Stimulated activated CD4-positive, alpha-beta T cell treated with anti-CD3 and anti-CD28 coated beads, Interleukin-4, amount 100 ng/mL, for 4 hours (primary cell): ENCODE measurements around the gene SNTG2.

ENCODE experiments used
- DNase-seq, 2 experiments: peaks; one replicate each; pipeline ENCODE4 v3.0.0-alpha.2; 2020

The SNTG2 gene

GRCh38 chr2:954687-955000 is 4.0 kb downstream of the SNTG2 start:
- DNase-seq, result no peak

GRCh38 chr2:955829-956731 is 5.4 kb downstream of the SNTG2 start:
- no peak for DNase-seq

GRCh38 chr2:959457-959856 is 8.8 kb downstream of the SNTG2 start:
- no peak for DNase-seq

- DNase-seq, result no peak
These were observed 9.6 kb downstream of the SNTG2 start for GRCh38 chr2:960061-960736.

DNA sequence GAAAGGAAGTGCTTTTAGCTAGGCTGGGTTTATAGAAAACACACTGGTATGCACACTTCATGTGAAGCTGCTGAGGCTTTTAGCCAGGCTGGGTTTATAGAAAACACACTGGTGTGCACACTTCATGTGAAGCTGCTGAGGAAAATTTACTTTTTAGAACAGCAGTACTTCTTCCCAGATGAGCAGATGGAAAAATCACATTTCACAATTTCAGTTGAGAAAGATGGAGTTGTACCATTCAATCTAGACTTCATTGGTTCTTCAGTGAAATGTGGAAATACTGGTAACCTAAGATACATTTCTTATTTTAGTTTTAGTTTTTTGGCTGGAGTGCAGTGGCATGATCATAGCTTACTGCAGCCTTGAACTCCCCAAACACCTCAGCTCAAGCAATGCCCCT is 11.1 kb downstream of the SNTG2 start:
- DNase-seq, result no peak

DNA sequence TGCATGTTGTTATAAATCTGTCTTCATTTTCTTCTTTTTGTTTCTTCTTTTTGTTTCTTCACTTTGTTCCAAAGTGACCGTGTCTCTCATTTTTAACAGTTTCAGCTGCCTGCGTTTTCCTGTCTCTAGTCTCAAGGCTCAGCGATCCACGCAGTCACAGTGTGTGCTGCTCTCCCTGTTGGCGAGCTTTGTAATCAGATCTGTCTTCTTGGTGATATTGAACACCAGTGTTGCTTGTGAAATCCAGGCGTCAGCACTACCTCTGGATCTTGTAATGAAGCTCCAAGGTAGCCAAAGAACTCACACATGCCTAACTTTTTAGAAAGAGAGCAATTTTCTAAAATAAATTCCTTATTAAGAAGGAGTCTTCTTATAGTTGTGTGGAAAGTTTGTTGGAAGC is 13.2 kb downstream of the SNTG2 start:
- no peak for DNase-seq

DNA sequence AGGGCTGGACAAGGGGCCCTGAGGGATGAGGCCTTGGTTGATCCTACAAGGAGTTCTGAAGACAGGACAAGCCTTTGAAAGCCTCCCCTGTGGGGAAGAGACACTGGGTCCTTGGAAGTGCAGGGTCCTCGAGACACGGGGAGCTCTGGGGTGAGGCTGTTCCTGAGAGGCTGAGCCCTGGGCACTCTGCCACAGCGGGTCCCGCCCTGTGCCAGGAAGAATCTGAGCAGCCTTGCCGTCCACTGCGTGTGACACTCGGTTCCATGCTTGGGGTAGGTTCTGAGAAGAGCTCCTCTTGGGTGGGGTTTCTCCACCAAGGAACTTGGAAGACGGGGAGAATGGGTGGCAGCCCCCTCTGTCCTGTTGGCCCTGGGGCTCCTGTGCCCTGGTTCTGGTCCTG is 13.9 kb downstream of the SNTG2 start:
- DNase-seq, result no peak

DNA sequence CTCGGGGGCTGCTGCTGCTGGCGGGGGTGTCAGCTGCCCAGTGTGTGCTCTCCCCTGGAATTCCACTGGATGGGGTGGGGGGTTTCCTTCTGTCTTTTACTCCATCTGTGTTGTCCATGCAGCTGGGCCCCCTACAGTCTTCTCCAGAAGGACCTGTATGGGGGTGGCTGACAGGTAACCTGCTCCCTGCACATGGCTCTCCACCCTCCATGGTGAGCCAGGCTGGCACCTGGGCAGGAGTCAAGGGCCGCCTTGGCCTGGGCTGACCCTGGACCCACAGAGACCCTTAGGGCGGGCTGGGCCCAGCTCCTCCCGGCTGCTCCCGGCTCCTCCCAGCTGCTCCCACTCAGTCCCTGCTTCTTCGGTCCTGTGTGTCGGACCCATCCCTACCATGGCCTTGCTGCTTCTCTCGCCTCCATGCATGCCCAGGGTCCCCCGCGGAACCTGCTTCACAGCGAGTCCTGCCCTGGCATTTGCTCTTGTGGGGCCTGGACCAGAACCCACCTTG is 15.0 kb downstream of the SNTG2 start:
- DNase-seq, result no peak

DNA sequence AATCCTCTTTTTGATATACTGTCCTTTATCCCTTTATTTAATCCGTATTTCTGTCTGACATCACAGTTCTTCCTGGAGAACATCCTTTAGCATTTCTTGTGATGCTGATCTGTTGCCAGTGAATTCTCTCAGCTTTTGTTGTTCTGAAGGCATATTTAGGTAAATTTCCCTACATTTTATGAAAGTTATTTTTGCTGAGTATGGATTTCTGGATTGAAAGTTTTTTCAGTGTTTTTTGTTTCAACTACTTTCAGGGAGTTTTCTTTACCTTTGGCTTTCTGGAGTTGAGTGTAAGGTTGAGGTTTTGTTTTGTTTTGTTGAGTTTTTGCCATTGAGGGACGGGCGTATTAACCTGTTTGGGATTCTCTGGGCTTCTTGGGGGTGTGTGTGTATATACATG is 22.5 kb downstream of the SNTG2 start:
- DNase-seq, result no peak

- DNase-seq, result no peak
These were observed 23.4 kb downstream of the SNTG2 start for GRCh38 chr2:974054-974453.

- DNase-seq, result no peak
These were observed 23.9 kb downstream of the SNTG2 start for GRCh38 chr2:974502-974901.

DNA sequence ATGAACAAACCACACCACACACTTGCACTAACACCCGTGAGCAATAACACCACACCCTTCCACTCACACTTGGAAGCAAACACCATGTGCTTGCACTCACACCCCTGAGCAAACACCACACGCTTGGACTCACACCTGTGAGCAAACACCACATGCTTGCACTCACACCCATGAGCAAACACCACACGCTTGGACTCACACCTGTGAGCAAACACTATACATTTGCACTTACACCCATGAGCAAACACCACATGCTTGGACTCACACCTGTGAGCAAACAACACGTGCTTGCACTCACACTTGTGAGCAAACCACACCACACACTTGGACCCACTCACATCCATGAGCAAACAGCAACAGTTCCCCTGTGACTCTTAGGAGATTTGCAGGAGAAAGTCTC is 24.4 kb downstream of the SNTG2 start:
- DNase-seq, result no peak

GRCh38 chr2:979069-979928 is 28.6 kb downstream of the SNTG2 start:
- no peak for DNase-seq

- DNase-seq, result no peak
These were observed 29.5 kb downstream of the SNTG2 start for GRCh38 chr2:980176-980575.

- no peak for DNase-seq
These were observed 30.6 kb downstream of the SNTG2 start for GRCh38 chr2:981258-981657.

GRCh38 chr2:981759-982158 is 31.1 kb downstream of the SNTG2 start:
- no peak for DNase-seq

DNA sequence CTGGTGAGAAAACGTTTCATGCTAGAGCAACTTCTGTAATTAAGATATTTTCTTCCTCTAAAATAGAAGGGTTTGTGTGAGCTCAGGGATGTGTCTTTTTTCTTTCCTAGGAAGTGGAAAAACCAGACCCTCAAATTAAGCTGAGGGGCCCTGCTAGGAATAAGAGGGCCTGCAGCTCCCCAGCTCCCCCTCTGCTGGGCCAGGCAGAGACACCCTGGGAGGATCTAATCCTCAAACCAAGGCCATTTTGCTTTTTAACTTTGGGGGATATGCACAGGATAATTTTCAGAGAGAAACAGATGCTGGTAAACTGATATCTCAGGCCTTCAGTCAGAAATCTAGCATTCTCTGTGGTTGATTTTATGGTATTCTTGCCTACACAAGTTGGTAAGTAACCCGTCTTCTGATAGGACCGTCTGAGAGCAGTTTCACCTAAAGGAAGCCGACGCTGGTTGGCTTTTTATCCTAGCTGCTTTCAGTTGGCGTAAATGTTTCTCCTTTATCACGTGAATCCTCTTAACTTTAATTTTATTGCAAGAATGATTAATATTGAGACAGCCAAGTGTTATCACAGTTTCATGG is 34.8 kb downstream of the SNTG2 start:
- DNase-seq, result no peak

DNA sequence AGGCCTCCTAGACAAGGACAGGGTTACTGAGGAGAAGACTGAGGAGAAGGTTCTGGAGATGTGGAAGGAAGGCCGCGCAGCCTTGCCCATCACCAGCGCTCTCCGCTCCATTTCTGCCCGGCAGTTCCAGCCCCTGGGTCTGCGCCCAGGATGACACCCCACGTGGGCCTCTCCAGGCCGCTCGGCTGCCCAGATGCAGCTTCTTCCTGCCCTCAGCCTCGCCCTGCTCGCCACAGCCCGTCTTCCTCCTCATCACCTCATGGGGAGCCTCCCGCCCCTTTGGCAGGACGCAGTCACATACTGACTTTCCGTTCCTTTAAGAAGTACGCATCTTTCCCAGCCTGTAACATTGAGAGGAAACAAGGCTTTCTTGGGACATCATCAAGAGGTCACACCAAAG is 37.1 kb downstream of the SNTG2 start:
- no peak for DNase-seq

DNA sequence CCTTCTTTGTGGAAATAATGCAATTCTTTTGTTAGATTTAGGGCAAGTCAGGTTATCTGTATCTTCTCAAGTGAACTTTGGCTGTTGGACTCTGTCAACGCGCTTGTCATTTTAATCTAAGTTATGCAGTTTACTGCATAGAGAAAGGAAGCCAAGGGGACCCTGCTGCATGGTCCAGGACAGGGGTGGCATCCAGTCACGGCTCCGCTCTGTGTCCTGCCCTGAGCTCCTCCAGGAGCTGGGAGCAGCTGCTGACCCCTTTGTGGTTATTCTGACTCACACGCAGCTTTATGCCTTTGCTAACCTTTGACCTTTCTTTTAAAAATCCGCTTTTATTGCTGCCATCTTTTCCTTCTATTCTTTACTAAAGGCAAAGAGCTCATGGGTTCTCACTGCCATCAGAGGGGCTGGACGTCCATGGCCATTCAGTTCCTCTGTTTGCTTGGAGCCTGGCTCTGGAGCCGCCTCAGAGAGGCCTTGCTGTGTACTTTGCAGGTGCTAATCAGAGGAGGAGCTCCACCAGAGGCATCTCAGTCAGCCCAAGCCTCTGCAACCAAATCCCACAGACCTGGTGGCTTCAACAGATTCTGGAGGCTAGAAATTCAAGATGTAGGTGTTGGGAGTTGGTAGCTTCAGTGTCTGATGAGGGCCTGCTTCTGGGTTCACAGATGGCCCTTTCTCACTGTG is 39.3 kb downstream of the SNTG2 start:
- no peak for DNase-seq

GRCh38 chr2:990970-991369 is 40.3 kb downstream of the SNTG2 start:
- DNase-seq, result no peak

GRCh38 chr2:1002350-1002749 is 51.7 kb downstream of the SNTG2 start:
- DNase-seq, result no peak

DNA sequence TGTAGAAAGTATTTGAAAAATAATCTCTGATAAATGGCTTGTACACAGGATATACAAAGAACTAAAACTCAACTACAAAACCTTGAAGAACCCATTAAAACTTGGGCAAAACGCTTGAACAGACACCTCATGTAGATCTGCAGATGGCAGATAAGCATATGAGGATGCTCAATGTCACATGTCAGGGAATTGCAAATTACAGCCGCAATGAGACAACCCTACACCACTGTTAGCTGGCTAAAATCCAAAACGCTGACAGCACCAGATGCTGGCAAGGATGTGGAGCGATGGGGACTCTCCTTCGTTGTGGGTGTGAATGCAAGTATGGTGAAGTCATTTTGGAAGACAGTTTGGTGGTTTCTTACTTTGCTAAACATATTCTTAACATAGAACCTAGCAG is 53.7 kb downstream of the SNTG2 start:
- no peak for DNase-seq
